GM12874 (cell line): ENCODE data around the gene HPS3.

Experiments
- TF ChIP-seq, protein P1 (sequence below): IDR thresholded peaks from 2 replicates; pipeline ENCODE4 v1.5.1; 2011; ENCODE audit warnings: low read depth, mild to moderate bottlenecking, control low read depth, low read length, moderate library complexity; ENCODE audit not compliant: insufficient read depth

Gene HPS3, protein sequence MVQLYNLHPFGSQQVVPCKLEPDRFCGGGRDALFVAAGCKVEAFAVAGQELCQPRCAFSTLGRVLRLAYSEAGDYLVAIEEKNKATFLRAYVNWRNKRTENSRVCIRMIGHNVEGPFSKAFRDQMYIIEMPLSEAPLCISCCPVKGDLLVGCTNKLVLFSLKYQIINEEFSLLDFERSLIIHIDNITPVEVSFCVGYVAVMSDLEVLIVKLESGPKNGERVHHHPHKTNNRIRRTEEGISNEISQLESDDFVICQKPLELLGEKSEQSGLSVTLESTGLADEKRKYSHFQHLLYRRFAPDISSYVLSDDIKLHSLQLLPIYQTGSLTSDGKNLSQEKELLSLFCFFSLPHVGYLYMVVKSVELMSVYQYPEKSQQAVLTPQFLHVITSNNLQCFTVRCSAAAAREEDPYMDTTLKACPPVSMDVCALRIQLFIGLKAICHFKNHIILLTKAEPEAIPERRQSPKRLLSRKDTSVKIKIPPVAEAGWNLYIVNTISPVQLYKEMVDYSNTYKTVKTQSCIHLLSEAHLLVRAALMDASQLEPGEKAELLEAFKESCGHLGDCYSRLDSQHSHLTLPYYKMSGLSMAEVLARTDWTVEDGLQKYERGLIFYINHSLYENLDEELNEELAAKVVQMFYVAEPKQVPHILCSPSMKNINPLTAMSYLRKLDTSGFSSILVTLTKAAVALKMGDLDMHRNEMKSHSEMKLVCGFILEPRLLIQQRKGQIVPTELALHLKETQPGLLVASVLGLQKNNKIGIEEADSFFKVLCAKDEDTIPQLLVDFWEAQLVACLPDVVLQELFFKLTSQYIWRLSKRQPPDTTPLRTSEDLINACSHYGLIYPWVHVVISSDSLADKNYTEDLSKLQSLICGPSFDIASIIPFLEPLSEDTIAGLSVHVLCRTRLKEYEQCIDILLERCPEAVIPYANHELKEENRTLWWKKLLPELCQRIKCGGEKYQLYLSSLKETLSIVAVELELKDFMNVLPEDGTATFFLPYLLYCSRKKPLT

DNA sequence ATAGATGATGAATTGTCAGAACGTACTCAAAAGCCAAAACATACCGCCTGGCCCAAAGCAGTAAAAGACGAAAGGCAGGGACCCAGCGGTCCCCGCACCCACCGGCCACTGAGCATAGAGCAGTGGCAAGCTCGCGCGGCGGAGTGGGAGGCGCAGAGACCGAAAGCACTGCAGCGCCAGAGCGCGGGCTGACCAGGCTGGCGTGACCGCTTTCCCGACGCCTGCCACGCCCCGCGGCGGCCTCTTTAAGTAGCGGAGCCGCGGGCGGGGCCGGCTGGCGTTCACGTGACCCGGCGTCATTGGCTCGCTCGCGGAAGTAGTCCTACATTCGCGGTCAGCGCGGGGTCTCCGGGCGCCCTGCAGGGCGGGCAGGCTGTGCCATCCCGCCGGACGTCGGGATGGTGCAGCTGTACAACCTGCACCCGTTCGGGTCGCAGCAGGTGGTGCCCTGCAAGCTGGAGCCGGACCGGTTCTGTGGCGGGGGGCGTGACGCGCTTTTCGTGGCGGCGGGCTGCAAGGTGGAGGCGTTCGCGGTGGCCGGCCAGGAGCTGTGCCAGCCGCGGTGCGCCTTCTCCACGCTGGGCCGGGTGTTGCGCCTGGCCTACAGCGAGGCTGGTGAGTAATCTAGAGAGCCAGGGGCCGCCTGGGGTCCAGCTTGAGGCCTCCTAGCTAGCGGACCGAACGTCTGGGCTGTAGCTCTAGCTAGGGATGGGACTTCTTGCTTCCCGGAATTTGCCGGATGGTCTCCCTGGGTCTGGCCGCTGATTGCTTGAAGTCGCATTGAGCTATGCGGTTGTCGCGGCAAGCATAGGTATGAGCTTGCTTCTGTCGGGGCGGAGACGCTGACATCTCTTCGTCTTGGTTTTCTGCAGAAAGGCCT, at the start of gene HPS3:
HPS3 (plus strand) TSS at position 313 of the 880 bp plus-strand sequence; CDS start at position 399, 86 bp downstream.
- TF ChIP-seq, protein P1, sequence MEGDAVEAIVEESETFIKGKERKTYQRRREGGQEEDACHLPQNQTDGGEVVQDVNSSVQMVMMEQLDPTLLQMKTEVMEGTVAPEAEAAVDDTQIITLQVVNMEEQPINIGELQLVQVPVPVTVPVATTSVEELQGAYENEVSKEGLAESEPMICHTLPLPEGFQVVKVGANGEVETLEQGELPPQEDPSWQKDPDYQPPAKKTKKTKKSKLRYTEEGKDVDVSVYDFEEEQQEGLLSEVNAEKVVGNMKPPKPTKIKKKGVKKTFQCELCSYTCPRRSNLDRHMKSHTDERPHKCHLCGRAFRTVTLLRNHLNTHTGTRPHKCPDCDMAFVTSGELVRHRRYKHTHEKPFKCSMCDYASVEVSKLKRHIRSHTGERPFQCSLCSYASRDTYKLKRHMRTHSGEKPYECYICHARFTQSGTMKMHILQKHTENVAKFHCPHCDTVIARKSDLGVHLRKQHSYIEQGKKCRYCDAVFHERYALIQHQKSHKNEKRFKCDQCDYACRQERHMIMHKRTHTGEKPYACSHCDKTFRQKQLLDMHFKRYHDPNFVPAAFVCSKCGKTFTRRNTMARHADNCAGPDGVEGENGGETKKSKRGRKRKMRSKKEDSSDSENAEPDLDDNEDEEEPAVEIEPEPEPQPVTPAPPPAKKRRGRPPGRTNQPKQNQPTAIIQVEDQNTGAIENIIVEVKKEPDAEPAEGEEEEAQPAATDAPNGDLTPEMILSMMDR: no peak

DNA sequence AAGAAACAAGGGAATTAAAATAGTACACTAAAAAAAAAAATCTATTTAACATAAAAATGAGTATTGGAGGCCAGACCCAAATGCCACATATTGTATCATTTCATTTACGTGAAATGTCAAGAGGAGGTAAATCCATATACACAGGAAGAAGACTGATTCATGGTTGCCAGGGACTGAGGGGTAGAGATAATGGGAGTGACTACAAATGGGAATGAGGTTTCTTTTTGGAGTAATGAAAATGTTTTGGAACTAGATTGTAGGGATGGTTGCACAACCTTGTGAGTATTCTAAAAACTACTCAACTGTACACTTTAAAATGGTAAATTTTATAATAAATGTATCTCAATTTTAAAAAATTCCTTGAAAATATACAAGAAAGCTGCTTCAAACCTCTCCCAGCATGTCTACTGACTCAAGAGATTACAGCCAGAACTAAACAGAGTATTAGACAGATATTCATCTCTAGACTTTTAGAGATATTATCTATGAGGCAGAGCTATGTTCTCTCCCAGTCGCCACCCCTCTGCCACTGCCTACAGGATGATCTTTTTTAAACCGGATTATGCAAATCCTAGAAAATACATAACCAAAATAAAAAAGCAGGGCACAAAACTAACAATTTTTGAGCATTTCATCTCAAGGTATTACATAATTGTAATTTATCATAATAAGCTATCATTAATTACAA, 49.3 kb upstream of the HPS3 start:
- TF ChIP-seq, protein P1: no peak

DNA sequence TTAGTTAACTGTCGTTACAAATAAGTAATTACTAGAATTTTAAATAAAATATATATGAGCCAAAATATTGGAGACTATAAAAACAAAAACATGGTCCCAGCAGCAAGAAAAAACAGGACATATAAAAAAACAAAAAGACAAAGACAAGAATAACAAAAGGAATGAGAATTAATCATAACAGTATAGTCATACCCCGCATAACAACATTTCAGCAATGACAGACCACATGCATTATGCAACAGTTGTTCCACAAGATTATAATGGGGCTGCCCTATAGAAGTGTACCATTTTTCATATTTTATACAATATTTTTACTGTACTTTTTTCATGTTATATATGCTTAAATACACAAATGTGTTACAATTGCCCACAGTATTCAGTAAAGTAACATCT, 48.7 kb upstream of the HPS3 start:
- TF ChIP-seq, protein P1: no peak

DNA sequence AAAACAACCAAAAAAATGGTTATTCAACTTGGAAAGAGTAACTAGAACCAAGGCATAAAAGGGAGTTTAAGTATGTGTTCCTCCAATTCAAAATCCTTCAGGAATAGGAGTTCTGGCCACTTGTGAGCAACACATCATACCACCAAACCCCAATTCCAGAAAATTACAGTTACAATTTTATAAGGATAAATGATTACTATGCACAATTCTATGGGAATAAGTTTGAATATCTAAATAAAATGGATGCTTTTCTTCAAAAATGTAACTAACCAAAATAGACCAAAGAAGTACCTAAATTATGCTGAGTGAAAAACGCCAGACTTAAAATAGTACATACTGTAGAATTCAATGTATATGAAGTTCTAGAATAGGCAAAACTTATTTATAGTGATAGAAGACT, 47.7 kb upstream of the HPS3 start:
- TF ChIP-seq, protein P1: no peak

DNA sequence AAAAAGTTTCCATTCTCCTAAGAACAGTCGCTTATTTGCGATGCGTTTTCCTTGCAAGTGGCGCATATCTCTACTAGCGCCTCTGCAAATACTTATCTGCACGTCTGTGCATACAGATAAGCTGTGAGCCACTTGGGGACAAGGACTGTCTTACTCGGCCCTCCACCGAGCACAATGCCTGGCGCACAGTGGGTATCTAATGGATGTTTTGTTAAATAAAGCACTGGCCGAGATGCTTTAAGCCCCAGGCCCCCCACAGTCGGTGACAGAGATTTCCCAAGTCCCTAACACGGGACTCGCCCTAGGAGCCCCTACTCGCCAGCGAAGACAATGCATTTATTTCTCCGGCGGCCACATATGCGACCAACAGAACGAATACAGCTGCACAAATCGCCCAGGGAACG, 43.6 kb upstream of the HPS3 start:
- TF ChIP-seq, protein P1: no peak

DNA sequence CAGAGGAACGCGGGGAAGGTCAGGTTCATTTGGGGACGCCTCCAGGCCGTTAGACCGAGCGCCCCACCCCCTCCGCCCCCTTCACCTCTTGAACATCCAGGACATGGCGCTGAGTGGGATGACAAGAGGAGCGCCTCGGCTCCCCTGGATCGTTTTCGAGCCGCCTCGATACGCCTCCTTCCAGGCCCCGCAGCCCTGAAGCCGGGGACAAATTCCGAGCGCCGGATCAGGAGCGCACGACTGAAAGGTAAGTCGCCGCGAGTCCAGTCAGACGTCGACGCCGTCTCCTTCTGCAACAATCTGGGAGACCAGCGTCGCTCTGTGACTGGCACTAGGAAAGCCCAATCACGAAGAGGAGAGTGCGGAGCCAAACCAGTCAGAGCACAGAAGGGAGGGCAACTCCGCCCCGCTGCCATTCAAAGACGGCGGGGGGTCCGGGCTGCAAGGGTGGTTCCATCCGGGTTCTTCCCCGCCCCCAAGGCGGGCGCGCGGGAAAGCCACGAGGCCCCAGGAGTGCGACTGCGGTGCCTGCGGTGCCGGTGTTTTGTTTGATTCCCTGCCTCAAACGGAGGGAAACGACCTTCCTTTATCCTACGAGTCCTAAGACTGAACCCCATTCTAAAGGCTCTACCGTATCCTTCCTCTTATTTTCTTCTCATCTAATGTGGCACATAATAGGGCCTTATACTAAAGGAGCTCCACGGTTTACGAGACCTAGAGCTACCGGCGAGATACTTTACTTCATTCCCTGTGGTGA, 43.0 kb upstream of the HPS3 start, which contains the start of gene HLTF:
HLTF (minus strand) TSS at position 302 of the 757 bp plus-strand sequence; CDS start at position 105, 197 bp downstream.
- TF ChIP-seq, protein P1: no peak
